Stimulated activated CD4-positive, alpha-beta T cell treated with anti-CD3 and anti-CD28 coated beads, TNF-alpha, amount 100 ng/mL, for 48 hours (primary cell): Measurements from ENCODE around the gene IFT52.

Experiments used
- DNase-seq, 3 donors: peaks; one replicate each; pipeline ENCODE4 v3.0.0-alpha.2; 2020; ENCODE audit warnings: low read depth in 3 of 3

The IFT52 gene

GRCh38 chr20:43690943-43691598 lies 100.3 kb downstream of the IFT52 start:
- no peak for DNase-seq

GRCh38 chr20:43691928-43692524 lies 101.3 kb downstream of the IFT52 start:
- peak; percentile 32 to 59 (median 41) for DNase-seq

GRCh38 chr20:43694763-43695162 lies 104.0 kb downstream of the IFT52 start:
- DNase-seq = no peak

GRCh38 chr20:43695571-43695970 lies 104.8 kb downstream of the IFT52 start:
- DNase-seq = no peak
